Measurements from ENCODE around the gene TCF7L2. TPM values are rescaled to one million over a fixed set of nuclear protein-coding genes. Genes with fewer than 3 reads are reported as not detected.

Gene TCF7L2
- total RNA-seq, 1 experiment from 2014 or later: 16.1 TPM

- no peaks in the 10 kb centered on the region for H3F3A ChIP-seq (ENCODE audit: low read length, unreplicated experiment)
- no peak overlapping the region for H2AFZ ChIP-seq (ENCODE audit: low read length)
- no peak overlapping the region for H3K27ac ChIP-seq (ENCODE audit: low read length)
- no peak overlapping the region for H3K9ac ChIP-seq (ENCODE audit: low read length)
- BruUV-seq (replicated peaks): no TSS peak
- no peak for ATAC-seq
- no peaks in the 10 kb centered on the region for H3K9me3 ChIP-seq (ENCODE audit: low read length)
- H3K79me2 ChIP-seq (ENCODE audit: low read length): peaks cover 43% of the 10 kb centered on the region
- no peak for TF ChIP-seq EZH2phosphoT487 (IDR thresholded peaks at IDR 0.05; ENCODE audit: borderline replicate concordance, low read length)
- TF ChIP-seq EZH2 (IDR thresholded peaks at IDR 0.05; ENCODE audit: low read length, unreplicated experiment): no peak
- no peak for TF ChIP-seq CTCF (conservative IDR thresholded peaks at IDR 0.05; ENCODE audit: low read depth, low read length)
- intact Hi-C loops (cut with micrococcal nuclease): loop anchor here (5.0 to 10.0 kb wide), 2 partner anchors 256 to 652 kb away; no protein-coding TSS in a partner anchor
- ChIA-PET CTCF (no interaction called here), POLR2A (ENCODE audit: unreplicated experiment) (no interaction called here)
- DNase-seq: no peak
- H3K4me1 ChIP-seq (ENCODE audit: insufficient read depth, low read length): peaks cover 13% of the 10 kb centered on the region
- no peaks in the 10 kb centered on the region for H3K9me2 ChIP-seq (replicated peaks; ENCODE audit: low read length)
- H4K20me1 ChIP-seq (ENCODE audit: low read length): 0 out of 2 replicates have a peak, but pooled peaks cover 4% of the 10 kb centered on the region
- H3K27me3 ChIP-seq (ENCODE audit: low read length): no peaks in the 10 kb centered on the region
- H3K36me3 ChIP-seq (ENCODE audit: low read depth, low read length): no peaks in the 10 kb centered on the region
- no peak overlapping the region for H3K4me3 ChIP-seq (ENCODE audit: low read length)
- no peak overlapping the region for H3K4me2 ChIP-seq (ENCODE audit: low read length)
Measured at GRCh38 chr10:113129117-113129516, 179.1 kb downstream of the TCF7L2 start.

DNA sequence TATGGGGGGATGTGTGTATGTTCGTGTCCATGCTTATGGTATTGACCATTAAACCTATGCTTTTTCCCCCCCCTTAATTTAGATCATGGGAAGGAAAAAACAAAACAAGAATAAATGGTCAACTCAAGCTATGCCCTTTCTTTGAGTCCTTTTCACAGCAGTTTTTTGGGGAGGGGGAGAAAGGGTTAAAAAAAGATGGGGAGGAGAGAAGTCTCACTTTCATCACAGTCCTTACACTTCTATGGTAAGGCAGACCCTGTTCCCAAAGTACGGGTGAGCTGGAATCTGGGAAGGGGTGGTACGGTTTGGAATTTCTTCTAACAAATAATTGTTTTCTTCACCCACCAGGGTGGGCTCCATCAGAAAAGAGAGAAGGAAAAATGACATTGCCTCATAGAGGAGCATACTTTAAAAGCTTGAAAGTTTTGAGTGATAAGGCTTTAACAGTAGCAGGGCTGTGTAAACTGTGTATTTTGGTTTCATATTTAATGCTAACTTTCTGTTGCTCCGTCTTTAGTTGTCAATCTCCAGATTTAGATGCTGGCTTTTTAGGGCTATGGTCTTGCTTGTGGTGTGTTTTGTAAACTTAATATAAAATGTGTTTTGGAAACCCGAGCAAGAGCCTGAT lies 180.1 kb downstream of the TCF7L2 start:
- intact Hi-C loops (cut with micrococcal nuclease): no loop called here
- ATAC-seq: no peak
- peaks cover 12% of the 10 kb centered on the region for H3K4me1 ChIP-seq (ENCODE audit: insufficient read depth, low read length)
- H3K9me2 ChIP-seq (replicated peaks; ENCODE audit: low read length): no peaks in the 10 kb centered on the region
- H3F3A ChIP-seq (ENCODE audit: low read length, unreplicated experiment): no peaks in the 10 kb centered on the region
- POLR2A ChIA-PET (ENCODE audit: unreplicated experiment): no interaction called here
- no peak overlapping the region for H3K4me3 ChIP-seq (ENCODE audit: low read length)
- H3K9ac ChIP-seq (ENCODE audit: low read length): no peak overlapping the region
- H4K20me1 ChIP-seq (ENCODE audit: low read length): 0 out of 2 replicates have a peak, but pooled peaks cover 4% of the 10 kb centered on the region
- H2AFZ ChIP-seq (ENCODE audit: low read length): no peak overlapping the region
- no peaks in the 10 kb centered on the region for H3K9me3 ChIP-seq (ENCODE audit: low read length)
- H3K79me2 ChIP-seq (ENCODE audit: low read length): peaks cover 37% of the 10 kb centered on the region
- H3K36me3 ChIP-seq (ENCODE audit: low read depth, low read length): no peaks in the 10 kb centered on the region
- no peak overlapping the region for H3K4me2 ChIP-seq (ENCODE audit: low read length)
- no peaks in the 10 kb centered on the region for H3K27me3 ChIP-seq (ENCODE audit: low read length)
- no peak for TF ChIP-seq EZH2phosphoT487 (IDR thresholded peaks at IDR 0.05; ENCODE audit: borderline replicate concordance, low read length)
- no peak for TF ChIP-seq CTCF (conservative IDR thresholded peaks at IDR 0.05; ENCODE audit: low read depth, low read length)
- TF ChIP-seq EZH2 (IDR thresholded peaks at IDR 0.05; ENCODE audit: low read length, unreplicated experiment): no peak
- no peak for DNase-seq
- BruUV-seq (replicated peaks): no TSS peak
- CTCF ChIA-PET: no interaction called here
- no peak overlapping the region for H3K27ac ChIP-seq (ENCODE audit: low read length)

DNA sequence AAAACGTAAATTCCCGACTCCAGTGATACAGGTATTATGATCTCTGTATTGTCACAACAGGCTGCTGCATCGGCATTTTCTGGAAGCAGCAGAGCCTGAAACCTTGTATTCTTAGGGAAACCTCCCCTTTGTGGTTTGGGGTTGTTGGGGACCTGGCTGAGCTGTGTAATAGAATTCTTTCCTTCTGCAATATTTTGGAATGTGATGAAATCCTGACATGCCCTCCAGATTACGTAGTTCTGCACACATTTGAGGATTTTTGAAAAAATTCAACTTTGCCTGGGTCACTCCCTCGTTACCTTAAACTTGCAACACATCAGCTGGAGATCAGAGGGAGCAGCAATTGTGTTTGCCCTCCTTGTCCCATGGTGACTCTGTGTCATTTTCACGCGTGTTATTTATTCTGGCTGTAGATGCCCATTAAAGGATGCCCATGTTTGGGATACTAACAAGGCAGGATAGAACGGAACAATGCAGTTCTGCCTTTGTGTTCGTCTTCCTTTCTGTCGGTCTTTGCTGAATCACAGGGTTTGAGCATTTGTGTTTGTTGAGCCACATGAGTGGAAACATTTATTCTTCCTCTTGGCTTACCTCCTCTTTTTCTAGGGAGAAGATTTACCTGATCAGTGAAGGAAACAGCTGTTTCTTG lies 181.7 kb downstream of the TCF7L2 start:
- no peak for ATAC-seq
- H3K9ac ChIP-seq (ENCODE audit: low read length): no peak overlapping the region
- no peak overlapping the region for H2AFZ ChIP-seq (ENCODE audit: low read length)
- H3K4me3 ChIP-seq (ENCODE audit: low read length): no peak overlapping the region
- no peak for DNase-seq
- intact Hi-C loops (cut with micrococcal nuclease): no loop called here
- CTCF ChIA-PET: no interaction called here
- no TSS peak for BruUV-seq (replicated peaks)
- no peak overlapping the region for H3K27ac ChIP-seq (ENCODE audit: low read length)
- TF ChIP-seq CTCF (conservative IDR thresholded peaks at IDR 0.05; ENCODE audit: low read depth, low read length): no peak
- TF ChIP-seq EZH2phosphoT487 (IDR thresholded peaks at IDR 0.05; ENCODE audit: borderline replicate concordance, low read length): no peak
- TF ChIP-seq EZH2 (IDR thresholded peaks at IDR 0.05; ENCODE audit: low read length, unreplicated experiment): no peak
- H3K4me1 ChIP-seq (ENCODE audit: insufficient read depth, low read length): no peaks in the 10 kb centered on the region; the same call in 1 of the 2 replicates
- H4K20me1 ChIP-seq (ENCODE audit: low read length): 0 out of 2 replicates have a peak, but pooled peaks cover 4% of the 10 kb centered on the region
- no peaks in the 10 kb centered on the region for H3K36me3 ChIP-seq (ENCODE audit: low read depth, low read length)
- no peaks in the 10 kb centered on the region for H3K9me3 ChIP-seq (ENCODE audit: low read length)
- POLR2A ChIA-PET (ENCODE audit: unreplicated experiment): no interaction called here
- no peaks in the 10 kb centered on the region for H3K27me3 ChIP-seq (ENCODE audit: low read length)
- no peaks in the 10 kb centered on the region for H3K9me2 ChIP-seq (replicated peaks; ENCODE audit: low read length)
- peaks cover 30% of the 10 kb centered on the region for H3K79me2 ChIP-seq (ENCODE audit: low read length)
- no peaks in the 10 kb centered on the region for H3F3A ChIP-seq (ENCODE audit: low read length, unreplicated experiment)
- no peak overlapping the region for H3K4me2 ChIP-seq (ENCODE audit: low read length)

All from PC-3 (cell line).